ENCODE results near the gene SCARF2. TPM values are rescaled to one million over a fixed set of nuclear protein-coding genes. Genes with fewer than 3 reads are reported as not detected.
"Not testable (repeated sequence)": the region's sequence is repeated elsewhere in the genome, so short reads cannot be mapped to it uniquely, and the experiment has no call there.

SCARF2 gene
- polyA plus RNA-seq, 3 donors, result 12.3 to 24.2 (median 22.5) TPM

- DNase-seq (ENCODE audit: extremely low read depth in 1 of 11, low read depth in 9 of 11, low spot score in 4 of 11), result no peak
Observed at GRCh38 chr22:20405291-20405930, 32.2 kb downstream of the SCARF2 start.

- no peak for DNase-seq (ENCODE audit: extremely low read depth in 1 of 11, low read depth in 9 of 11, low spot score in 4 of 11)
Observed at GRCh38 chr22:20404881-20405280, 32.7 kb downstream of the SCARF2 start.

- no peak for DNase-seq (ENCODE audit: extremely low read depth in 1 of 11, low read depth in 9 of 11, low spot score in 4 of 11)
Observed at GRCh38 chr22:20403779-20404140, 33.9 kb downstream of the SCARF2 start.

DNA sequence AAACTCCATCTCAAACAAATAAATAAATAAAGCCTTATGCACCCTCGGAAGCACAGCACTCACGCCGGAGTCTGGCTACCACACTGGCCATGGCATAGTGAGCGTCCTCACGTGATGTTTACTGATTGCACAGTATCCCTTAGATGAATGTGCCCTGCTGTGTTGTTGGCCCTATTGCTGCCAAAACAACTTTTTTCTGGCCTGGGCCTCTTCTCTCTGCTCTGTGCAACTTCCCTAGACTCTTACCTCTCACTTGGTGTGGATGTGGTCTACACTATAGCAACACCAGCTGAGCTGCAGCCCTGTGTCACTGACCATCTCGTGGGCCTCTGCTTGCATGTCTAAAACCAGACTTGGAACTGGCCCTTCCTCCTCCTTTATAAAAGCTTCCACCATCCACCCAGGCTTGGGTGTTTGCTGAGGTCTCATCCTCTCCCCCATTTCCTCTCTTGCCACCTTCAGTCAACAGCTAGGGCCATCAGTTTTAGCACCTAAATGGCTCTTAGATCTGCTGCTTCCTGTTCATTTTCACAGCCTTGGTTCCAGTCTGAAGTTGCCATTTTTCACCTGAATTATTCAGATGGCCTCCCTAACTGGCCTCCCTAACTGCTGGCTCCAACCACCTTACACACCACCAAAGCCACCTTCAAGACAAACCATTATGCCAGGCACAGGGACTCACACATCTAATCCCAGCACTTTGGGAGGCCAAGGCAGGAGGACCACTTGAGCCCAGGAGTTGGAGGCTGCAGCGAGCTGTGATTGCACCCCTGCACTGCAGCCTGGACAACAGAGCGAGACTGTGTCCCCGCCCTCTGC, 34.5 kb downstream of the SCARF2 start:
- no peak for DNase-seq (ENCODE audit: extremely low read depth in 1 of 11, low read depth in 9 of 11, low spot score in 4 of 11)

- DNase-seq (ENCODE audit: extremely low read depth in 1 of 11, low read depth in 9 of 11, low spot score in 4 of 11), result no peak
Observed at GRCh38 chr22:20401376-20402014, 36.1 kb downstream of the SCARF2 start.

DNA sequence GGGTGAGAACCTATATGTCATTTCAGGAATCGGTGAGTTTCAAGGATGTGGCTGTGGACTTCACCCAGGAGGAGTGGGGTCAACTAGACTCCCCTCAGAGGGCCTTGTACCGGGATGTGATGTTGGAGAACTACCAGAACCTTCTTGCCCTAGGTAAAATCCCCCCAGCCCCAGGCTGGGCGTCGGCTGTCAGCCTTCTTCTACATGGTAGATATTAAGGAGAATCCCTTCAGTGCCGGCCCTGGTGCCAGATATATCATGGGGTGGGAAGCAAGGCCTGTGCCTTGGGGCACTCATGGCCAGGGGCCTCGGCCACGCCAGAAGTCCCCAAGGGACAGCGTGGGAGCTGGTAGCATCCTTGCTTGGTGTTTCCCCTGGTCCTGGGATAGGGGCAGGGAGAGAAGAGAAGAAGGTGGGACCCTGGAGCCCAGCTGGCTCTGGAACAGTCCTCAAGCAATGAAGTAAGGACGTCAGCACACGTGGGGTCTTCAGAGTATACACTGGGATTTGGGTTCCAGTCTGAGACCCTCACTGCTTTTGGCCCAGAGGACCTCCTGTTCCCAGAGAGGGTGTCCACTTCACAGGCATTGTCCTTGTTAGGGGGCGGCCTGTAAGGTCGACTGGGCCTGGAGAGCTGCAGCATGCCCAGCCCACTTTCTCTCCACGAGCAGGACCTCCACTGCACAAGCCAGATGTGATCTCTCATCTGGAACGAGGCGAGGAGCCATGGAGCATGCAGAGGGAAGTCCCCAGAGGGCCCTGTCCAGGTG, 36.8 kb downstream of the SCARF2 start:
- DNase-seq (ENCODE audit: extremely low read depth in 1 of 11, low read depth in 9 of 11, low spot score in 4 of 11), result no peak

- DNase-seq (ENCODE audit: extremely low read depth in 1 of 11, low read depth in 9 of 11, low spot score in 4 of 11), result no peak
Observed at GRCh38 chr22:20399866-20400605, 37.6 kb downstream of the SCARF2 start.

GRCh38 chr22:20398420-20398819, 39.2 kb downstream of the SCARF2 start:
- no peak for DNase-seq (ENCODE audit: extremely low read depth in 1 of 11, low read depth in 9 of 11, low spot score in 4 of 11)

GRCh38 chr22:20397498-20397897, 40.1 kb downstream of the SCARF2 start:
- DNase-seq (ENCODE audit: extremely low read depth in 1 of 11, low read depth in 9 of 11, low spot score in 4 of 11), result no peak

DNA sequence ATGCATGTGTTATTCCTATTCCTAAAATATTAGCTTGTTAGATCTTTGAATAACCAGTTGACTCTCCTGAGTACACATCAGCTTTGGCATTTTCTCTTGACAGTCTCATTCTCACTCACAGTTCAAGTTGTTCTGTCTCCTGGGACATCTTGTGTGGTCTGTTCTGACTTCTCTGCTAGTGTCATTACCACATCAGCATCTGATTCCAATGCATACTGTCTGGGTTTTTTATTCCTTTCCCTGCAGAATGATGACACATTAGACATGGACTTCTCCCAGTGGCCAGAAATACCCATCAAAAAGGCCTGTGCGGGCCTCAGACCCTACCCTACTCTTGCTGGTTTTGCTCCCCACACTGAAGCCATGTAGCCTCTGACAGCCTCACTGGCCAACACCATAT, 41.0 kb downstream of the SCARF2 start:
- no peak for DNase-seq (ENCODE audit: extremely low read depth in 1 of 11, low read depth in 9 of 11, low spot score in 4 of 11)

DNA sequence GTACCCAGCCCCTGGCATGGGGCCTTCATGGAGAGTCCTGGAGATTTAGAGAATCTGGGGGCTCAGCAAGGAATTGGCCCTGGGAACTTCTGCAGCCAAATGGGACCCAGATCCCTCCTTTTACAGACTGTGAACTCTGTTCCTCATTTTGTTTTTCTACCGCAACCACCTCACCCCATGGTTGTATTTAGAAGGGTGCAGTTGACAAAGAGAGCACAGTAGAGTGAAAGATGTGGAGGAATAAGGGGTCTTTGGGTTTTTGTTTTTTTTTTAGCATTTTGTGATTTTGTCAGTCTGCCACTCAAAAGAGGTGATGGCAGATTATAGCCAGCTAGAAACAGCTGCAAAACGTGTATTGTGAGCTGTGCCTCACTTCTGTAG, 41.7 kb downstream of the SCARF2 start:
- DNase-seq (ENCODE audit: extremely low read depth in 1 of 11, low read depth in 9 of 11, low spot score in 4 of 11), result no peak

GRCh38 chr22:20395181-20395906, 42.3 kb downstream of the SCARF2 start:
- DNase-seq (ENCODE audit: extremely low read depth in 1 of 11, low read depth in 9 of 11, low spot score in 4 of 11), result no peak

GRCh38 chr22:20393705-20394476, 43.7 kb downstream of the SCARF2 start, which contains the start of gene ZNF74:
TSS of gene ZNF74 (plus strand) at chr22:20394151. CDS start at chr22:20394629, 478 bp downstream.
- peak; percentile 79 to 92 (median 85) for DNase-seq (ENCODE audit: extremely low read depth in 1 of 11, low read depth in 9 of 11, low spot score in 4 of 11)

DNA sequence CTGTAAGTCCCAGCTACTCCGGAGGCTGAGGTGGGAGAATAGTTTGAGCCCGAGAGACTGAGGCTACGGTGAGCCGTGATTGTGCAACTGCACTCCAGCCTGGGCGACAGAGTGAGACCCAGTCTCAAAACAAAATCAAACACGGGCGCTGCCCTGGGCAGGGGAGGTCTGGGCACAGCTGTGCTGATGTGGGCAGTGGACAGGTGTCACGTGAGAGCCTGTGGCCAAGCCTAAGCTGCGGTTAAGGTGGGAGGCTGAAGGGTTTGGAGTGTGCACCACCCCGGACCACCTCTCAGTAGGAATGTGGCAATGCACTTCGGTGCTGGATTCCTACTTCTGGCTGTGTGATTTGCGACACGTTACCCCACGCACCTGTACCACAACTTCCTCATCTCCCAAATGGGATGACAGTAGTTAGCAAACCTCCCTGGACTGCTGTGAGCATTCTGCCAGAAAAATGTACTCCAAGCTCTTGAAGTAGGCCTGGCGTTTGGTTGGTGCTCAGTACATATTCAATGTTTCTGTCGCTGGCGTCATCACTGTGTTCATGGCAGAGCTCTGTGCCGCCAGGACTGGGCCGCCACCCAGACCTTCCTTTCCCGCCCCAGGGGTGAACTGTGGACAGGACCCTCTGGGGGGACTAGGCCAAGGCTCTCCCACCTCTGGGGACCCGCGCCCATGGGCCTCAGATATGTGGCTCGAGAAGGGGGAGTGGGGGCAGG, 44.5 kb downstream of the SCARF2 start:
- no peak for DNase-seq (ENCODE audit: extremely low read depth in 1 of 11, low read depth in 9 of 11, low spot score in 4 of 11)

DNA sequence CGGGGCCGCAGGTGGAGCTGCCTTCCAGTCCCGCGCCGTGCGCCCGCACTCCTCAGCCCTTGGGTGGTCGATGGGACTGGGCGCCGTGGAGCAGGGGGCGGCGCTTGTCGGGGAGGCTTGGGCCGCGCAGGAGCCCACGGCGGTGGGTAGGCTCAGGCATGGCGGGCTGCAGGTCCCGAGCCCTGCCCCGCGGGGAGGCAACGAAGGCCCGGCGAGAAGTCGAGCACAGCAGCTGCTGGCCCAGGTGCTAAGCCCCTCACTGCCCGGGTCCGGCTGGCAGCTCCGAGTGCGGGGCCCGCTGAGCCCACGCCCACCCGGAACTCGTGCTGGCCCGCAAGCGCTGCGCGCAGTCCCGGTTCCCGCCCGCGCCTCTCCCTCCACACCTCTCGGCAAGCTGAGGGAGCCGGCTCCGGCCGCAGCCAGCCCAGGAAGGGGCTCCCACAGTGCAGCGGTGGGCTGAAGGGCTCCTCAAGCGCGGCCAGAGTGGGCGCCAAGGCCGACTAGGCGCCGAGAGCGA, 45.2 kb downstream of the SCARF2 start:
- DNase-seq (ENCODE audit: extremely low read depth in 1 of 11, low read depth in 9 of 11, low spot score in 4 of 11), result not testable (repeated sequence)

DNA sequence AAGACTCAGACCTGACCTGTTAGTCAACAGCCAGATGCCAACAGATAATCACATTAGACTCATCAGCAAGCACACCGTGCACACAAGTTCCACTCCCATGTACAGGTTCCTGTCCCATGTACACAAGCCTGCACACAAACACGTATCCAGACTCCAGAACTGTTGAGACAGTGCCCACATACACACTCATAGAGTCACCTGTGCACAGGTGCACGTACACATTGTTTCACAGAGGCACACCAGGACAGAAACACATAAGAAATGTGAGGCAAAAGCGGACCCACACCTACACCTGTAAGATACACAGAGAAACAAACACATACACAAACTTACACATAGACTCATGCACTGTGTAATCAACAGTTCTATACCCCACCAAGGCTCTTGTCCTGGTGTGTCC, 46.4 kb downstream of the SCARF2 start:
- DNase-seq (ENCODE audit: extremely low read depth in 1 of 11, low read depth in 9 of 11, low spot score in 4 of 11), result no peak

Measured in renal cortex interstitium (tissue), 11 donors.